Measurements from ENCODE around the gene HINT3. TPM values are rescaled to one million over a fixed set of nuclear protein-coding genes. Genes with fewer than 3 reads are reported as not detected.

HINT3 gene
- total RNA-seq, 4 donors from 2014 or later, result 19.8 to 27.8 (median 21.2) TPM

DNA sequence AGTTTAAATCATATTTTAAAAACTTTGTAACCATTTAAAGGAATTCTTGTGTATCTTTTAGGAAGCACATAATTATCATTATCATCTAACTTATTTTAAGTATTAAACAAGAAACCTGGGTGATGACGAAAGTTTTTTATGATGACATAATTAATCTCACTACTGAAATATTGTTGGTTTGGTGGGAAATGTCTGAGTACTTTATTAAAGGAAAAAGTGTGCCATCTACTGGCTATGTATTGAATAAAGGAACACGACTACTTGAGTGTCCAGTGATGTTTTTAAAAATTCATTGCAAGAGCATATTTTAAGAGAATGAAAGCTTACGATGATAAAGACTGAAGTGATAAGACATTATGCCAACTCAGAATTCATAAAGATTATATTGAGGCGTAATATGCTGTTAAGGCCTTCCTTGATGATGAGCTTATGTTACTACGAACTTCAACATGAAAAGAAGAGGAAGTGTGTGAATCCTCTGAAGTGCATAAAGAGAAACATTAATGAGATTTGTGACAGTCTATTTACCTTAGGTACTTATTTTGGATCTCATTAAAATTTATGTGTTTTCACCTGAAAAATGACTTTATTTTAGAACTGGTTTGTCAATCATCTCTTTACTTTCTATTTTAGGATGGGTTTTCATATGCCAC, 17.8 kb downstream of the HINT3 start:
- WGBS, 2 donors, result 40 to 41% methylated on average over 5 of the region's 5 CpGs
- no peak for DNase-seq (ENCODE audit: low spot score in 2 of 2)
- TF ChIP-seq EP300 (IDR thresholded peaks at IDR 0.05), result no peak
- TF ChIP-seq, protein P1, sequence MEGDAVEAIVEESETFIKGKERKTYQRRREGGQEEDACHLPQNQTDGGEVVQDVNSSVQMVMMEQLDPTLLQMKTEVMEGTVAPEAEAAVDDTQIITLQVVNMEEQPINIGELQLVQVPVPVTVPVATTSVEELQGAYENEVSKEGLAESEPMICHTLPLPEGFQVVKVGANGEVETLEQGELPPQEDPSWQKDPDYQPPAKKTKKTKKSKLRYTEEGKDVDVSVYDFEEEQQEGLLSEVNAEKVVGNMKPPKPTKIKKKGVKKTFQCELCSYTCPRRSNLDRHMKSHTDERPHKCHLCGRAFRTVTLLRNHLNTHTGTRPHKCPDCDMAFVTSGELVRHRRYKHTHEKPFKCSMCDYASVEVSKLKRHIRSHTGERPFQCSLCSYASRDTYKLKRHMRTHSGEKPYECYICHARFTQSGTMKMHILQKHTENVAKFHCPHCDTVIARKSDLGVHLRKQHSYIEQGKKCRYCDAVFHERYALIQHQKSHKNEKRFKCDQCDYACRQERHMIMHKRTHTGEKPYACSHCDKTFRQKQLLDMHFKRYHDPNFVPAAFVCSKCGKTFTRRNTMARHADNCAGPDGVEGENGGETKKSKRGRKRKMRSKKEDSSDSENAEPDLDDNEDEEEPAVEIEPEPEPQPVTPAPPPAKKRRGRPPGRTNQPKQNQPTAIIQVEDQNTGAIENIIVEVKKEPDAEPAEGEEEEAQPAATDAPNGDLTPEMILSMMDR (IDR thresholded peaks at IDR 0.05), result peak; percentile 35 to 59 (median 40)
- no peak for TF ChIP-seq POLR2A (IDR thresholded peaks at IDR 0.05)

DNA sequence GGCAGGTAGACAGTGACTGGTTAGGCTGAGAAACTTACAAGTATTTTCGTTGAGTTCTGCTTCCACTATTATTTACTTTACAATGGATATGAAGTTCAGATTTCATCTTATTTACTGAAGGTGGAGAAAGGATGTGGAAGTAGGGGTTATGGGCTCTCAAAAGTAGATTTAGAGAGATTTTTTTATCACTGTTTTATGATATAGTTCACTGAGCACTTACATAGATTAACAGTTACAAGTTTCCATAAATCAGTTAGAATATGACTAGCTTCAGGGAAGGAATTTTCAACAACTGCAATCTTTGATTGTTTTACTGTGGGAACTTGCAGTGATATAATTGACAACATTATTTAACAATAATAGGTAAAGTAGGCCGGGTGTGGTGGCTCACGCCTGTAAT, 22.5 kb downstream of the HINT3 start:
- H3K27me3 ChIP-seq, result no peaks in the 10 kb centered on the region
- 92 to 96% methylated on average over 3 of the region's 3 CpGs for WGBS, 2 donors
- no peak for DNase-seq (ENCODE audit: low spot score in 2 of 2)
- H3K27ac ChIP-seq, result no peak overlapping the region
- TF ChIP-seq EP300 (IDR thresholded peaks at IDR 0.05) (no peak), POLR2A (IDR thresholded peaks at IDR 0.05) (no peak)
- TF ChIP-seq, protein P1 (IDR thresholded peaks at IDR 0.05), result no peak
- H3K4me3 ChIP-seq, result no peak overlapping the region
- H3K9me3 ChIP-seq, result no peaks in the 10 kb centered on the region
- H3K36me3 ChIP-seq, result peaks cover 0 to 36% (median 8%) of the 10 kb centered on the region in 3 donors
- H3K4me1 ChIP-seq, result peaks cover 0 to 3% (median 0%) of the 10 kb centered on the region in 4 donors

More for the DNA sequence above, 17.8 kb downstream of the HINT3 start:
- Histone ChIP-seq H3K27ac (no peak overlapping the region), H3K36me3 (peaks cover 0 to 31% (median 8%) of the 10 kb centered on the region in 3 donors), H3K4me3 (no peak overlapping the region), H3K4me1 (peaks cover 0 to 6% (median 0%) of the 10 kb centered on the region in 4 donors), H3K9me3 (no peaks in the 10 kb centered on the region), H3K27me3 (no peaks in the 10 kb centered on the region)

DNA sequence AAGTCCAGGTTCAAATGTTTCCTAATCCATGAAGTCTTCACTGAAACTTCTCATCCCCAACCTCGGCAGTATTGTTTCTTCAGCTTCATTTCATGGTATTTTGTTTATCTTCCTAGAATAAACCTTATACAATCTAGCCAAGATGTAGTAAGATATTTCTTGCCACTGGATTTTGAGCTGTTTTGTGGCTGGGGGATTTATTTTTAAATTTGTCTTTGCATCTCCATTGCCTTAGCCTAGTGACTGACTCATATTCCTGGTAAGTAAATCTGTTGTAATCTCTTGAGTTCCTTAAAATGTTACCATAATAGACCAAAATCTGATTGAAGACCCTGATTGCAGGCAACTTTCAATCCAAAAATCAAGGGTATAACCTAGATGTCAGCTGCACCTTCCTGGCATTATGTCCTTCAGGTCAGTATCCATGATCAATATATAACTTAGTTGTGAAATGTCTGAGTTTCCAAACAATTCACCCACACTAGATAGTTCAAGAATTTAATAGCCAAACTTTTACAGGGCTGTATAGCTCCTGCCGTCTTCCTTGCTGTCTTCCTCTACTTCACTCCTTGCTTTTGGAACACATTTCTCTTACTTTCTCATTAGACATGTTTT, 25.1 kb downstream of the HINT3 start:
- Histone ChIP-seq H3K36me3 (peaks cover 0 to 24% (median 0%) of the 10 kb centered on the region in 3 donors), H3K9me3 (no peaks in the 10 kb centered on the region), H3K27me3 (no peaks in the 10 kb centered on the region), H3K4me1 (peaks cover 0 to 9% (median 0%) of the 10 kb centered on the region in 4 donors), H3K27ac (no peak overlapping the region), H3K4me3 (no peak overlapping the region)
- WGBS, 2 donors, result 80 to 86% methylated on average over 2 of the region's 2 CpGs
- DNase-seq (ENCODE audit: low spot score in 2 of 2), result no peak
- TF ChIP-seq POLR2A (IDR thresholded peaks at IDR 0.05), result no peak
- TF ChIP-seq, protein P1 (IDR thresholded peaks at IDR 0.05), result no peak
- TF ChIP-seq EP300 (IDR thresholded peaks at IDR 0.05), result no peak

DNA sequence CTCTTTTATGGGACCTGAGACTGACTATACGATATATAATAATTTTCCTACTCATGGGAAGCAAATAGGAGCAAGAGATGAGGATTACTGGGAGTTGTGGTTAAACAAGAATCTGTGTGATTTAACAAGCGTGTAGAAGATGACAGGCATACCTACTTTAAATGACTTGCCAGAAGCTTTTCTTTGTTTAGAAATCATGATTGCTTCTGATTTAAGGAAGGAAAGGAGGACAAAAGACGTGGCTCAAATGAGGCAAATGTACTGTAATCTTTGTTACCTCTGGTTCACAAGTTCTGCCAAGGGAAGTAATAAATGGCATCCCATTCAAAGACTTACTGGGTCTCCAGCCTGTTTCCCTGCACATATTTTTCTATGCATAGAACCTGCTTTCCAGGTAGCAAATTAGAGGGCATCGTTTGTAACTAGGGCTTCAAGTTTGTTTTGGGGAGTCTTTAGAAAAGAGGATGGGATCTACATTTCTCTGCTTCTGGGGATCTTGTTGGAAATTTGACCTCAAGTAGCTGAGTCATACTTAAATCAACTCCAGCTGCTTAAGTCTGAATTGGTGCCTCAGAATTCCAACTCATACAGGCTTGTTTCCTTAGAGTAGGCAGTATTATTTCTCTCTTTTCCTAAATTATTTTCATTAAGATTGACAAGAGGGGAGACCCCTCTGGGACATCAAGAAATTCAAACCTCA, 26.8 kb downstream of the HINT3 start:
- Histone ChIP-seq H3K27ac (no peak overlapping the region), H3K36me3 (peaks cover 0 to 24% (median 0%) of the 10 kb centered on the region in 3 donors), H3K4me3 (no peak overlapping the region), H3K4me1 (peaks cover 0 to 22% (median 0%) of the 10 kb centered on the region in 4 donors), H3K27me3 (no peaks in the 10 kb centered on the region), H3K9me3 (no peaks in the 10 kb centered on the region)
- TF ChIP-seq EP300 (IDR thresholded peaks at IDR 0.05) (no peak), POLR2A (IDR thresholded peaks at IDR 0.05) (no peak)
- TF ChIP-seq, protein P1 (IDR thresholded peaks at IDR 0.05), result no peak
- 55 to 63% methylated on average over 4 of the region's 4 CpGs for WGBS, 2 donors
- no peak for DNase-seq (ENCODE audit: low spot score in 2 of 2)

DNA sequence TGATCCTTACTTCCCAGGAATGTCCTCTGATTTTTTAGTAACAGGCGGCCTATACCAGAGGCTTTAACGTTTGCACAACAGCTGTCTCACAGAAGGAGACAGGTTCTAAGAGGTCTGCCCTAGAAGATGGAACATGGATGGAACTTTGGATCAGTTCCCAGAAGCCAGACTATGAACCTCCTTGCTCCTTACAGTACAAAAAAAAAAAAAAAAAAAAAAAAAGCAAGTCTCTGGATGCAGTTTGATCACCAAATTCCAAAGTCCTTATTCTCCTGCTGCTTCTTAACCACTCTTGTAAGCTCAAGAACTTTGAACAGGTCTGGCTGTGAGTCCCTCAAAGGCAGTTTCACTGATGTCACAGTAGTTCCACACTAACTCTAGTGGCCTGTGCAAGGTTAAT, 27.7 kb downstream of the HINT3 start:
- no peaks in the 10 kb centered on the region for H3K27me3 ChIP-seq
- 82 to 86% methylated on average over 2 of the region's 2 CpGs for WGBS, 2 donors
- DNase-seq (ENCODE audit: low spot score in 2 of 2), result no peak
- peaks cover 0 to 25% (median 0%) of the 10 kb centered on the region in 4 donors for H3K4me1 ChIP-seq
- no peak overlapping the region for H3K27ac ChIP-seq
- no peak overlapping the region for H3K4me3 ChIP-seq
- TF ChIP-seq, protein P1 (IDR thresholded peaks at IDR 0.05), result no peak
- no peak for TF ChIP-seq POLR2A (IDR thresholded peaks at IDR 0.05)
- no peak for TF ChIP-seq EP300 (IDR thresholded peaks at IDR 0.05)
- H3K36me3 ChIP-seq, result peaks cover 0 to 17% (median 0%) of the 10 kb centered on the region in 3 donors
- H3K9me3 ChIP-seq, result no peaks in the 10 kb centered on the region
